Activated naive CD4-positive, alpha-beta T cell (primary cell): Measurements from ENCODE around the gene MRPL44.

Experiments used
- DNase-seq, 4 experiments: peaks; one replicate each; lab custom pipeline; 2025; lab: John Stamatoyannopoulos, UW

Gene MRPL44

GRCh38 chr2:224009605-224010315, 52.5 kb downstream of the MRPL44 start:
- DNase-seq, result no peak

DNA sequence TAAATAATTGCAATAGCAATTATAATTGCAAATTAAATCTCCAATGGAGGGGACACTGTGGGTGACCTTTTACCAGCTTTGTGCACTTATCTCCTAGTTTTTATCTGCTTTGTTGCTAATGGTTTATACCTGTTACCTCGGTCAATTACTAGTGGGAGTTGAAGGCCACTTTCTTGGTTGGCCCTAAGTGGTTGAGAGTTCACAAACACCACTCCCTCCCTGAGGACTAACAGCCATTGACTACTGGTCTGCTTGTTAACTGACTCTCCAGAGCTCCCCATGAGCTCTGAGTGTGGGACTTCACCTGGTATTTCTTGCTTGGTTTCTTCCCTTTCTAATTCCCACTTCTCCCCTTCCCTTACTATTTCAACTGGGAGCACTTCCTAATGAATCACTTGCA, 54.6 kb downstream of the MRPL44 start:
- no peak for DNase-seq

DNA sequence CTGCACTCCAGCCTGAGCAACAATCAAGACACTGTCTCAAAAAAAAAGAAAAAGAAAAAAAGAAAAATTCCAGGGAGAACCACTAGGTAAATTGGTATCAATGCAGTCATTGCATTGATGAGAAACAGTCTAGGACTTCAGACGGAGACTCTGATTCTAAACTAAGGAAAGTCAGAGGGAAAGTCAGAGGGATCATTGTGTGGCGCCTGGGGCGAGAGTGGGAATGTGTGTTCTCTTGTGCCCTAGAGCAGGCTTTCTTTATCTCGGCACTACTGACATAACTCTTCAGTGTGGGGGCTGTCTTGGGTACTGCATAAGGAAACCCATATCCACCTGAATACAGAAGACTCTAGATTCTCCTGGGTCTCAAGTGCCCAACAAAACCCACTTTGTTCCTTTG, 57.1 kb downstream of the MRPL44 start:
- DNase-seq, result no peak

- no peak for DNase-seq
Measured at GRCh38 chr2:224016963-224017362, 59.7 kb downstream of the MRPL44 start.
